Non-pigmented ciliary epithelial cell (primary cell): ENCODE measurements around the gene CSNK1D.

Experiments
- DNase-seq: peaks from one replicate; pipeline ENCODE4 v3.0.0-alpha.2; 2010; ENCODE audit warnings: low read depth

CSNK1D gene

GRCh38 chr17:82310877-82311276 is 37.4 kb upstream of the CSNK1D start:
- no peak for DNase-seq

GRCh38 chr17:82309656-82310570 is 36.4 kb upstream of the CSNK1D start:
- DNase-seq = no peak

- DNase-seq = no peak
These were observed 32.3 kb upstream of the CSNK1D start for GRCh38 chr17:82305727-82306300.

GRCh38 chr17:82304826-82305726 is 31.6 kb upstream of the CSNK1D start:
- DNase-seq = no peak

DNA sequence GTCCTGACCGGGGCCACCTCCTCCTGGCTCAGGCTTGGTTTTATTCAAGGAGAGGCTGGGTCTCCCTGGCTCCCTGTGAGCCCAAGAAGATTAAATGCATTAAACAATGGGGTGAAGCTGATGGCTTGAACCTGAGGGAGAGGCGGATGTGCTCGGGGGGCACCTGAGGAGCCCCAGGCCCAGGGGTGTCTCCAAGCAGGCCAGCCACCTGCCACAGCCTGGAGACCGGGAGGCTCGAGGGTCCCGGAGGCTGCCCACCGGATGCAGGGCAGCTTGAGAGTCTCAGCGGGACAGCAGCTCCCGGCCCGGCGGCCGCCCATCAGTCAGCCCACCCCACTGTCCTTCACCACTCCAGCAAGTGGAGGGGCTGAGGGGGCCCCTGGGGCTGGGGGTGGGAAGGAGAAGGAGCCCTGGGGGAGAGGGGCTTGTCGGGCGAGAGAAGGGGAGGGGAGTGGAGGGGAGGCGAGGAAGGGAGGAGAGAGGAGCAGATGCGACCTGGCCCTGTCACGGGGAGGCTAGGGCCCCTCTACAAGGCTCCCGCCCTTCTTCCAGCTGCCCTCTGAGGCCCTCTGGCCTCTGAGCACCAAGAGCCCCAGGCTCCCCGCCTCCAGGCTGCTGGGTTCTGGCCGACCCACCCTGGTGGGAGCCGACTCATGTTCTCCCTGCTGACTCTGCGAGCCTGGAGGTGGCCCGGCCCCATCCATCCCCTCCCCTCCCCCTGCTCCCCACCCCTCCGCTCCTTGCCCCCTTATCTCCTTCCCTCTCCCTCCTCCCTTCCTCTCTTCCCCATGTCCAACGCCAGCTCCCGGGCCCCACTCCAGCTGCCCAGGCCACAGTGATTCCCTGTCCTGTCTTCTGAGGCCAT is 30.7 kb upstream of the CSNK1D start:
- no peak for DNase-seq

DNA sequence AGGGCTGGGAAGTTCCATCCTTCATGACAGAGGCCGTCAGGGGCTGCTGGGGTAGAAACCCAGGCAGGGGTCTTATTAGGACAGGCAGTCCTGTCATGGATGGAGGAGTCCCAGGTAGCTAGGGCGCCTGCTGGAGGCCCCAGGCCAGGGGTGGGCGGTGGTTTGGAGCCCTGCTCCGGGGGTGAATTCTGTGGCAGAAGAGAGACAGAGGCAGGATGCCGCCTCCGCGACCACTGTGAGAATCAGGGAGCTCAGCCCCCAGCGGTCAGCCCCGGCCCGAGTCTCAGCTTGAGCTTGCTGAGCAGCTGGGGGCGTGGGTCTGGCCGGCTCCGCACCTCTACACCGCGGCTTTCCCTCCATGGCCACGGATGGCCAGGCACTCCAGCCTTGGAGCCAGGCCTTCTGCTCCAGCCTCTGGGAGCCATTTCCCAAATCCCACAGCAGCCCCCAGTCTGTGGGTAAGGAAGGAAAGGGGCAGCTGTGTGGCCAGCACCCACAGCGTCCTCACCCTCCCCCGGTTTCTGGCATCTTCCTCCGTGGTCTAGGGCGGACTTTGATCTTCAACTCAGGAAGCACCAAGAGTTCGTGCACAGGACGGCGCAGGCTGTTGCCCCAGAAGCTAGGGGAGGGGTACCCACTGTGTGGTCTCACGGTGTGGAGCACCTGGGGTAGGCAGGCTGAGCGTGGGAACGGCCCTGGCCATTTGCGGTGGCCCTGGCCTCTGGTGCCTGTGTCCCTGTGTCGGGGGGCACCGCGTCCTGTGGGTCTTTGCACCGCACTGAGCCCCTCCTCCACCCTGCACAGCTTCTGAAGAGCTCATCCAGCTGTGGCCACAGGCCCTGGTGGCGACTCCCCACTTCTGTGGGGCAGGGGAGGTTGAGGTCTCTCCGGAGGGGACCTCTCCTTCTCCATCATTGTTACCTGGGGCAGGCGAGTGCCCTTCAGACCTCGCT is 29.8 kb upstream of the CSNK1D start:
- no peak for DNase-seq

DNA sequence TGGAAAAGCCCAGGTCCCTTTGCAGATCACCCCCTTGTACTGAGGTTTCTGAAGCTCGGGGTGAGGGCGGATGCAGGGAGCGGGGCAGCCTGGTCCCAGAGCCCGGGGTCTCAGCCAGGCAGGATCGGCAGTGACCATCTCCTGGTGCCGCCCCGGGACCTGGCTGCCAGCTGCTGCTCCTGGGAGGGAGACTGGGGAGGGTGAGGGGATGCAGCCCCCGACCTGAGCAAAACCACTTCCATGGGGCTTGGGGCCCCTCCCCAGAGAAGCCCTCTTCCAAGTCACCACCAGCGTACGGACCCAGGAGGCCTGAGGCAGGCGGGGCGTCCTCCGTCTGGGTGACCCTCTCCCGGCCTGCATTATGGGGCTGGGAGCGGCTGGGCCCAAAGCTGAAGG is 29.1 kb upstream of the CSNK1D start:
- no peak for DNase-seq

DNA sequence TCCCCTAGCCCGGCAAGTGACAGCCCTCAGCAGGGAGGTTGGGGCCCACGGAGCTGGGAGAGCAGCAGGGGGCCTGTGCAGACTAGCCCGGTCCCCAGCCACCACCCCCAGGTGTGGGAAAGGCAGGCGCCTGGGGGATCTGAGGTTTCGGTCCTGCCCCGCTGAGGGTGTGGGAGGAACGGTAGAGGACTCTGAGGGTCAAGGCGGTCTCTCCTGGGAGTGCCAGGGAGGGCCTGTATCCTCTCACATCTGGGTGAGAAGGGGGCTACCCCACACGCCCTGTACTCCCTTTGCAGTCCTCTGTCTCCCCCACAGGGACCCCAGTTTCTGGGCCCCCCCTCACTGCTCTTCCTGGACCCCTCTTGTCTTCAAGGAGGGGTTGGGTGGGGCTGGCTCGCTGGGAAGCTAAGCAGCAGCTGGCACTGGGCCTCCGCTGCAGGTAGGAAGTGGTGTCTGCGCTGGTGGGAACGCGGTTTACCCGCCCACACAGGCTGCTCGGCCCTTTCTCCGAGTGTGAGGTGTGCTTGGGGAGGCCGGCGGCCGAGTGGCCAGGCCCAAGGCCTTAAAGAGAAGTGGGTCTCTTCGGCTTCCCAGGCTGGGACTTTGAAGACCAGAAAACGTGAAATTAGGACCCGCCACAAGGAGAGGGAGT is 28.5 kb upstream of the CSNK1D start:
- DNase-seq = no peak

- DNase-seq = no peak
These were observed 27.9 kb upstream of the CSNK1D start for GRCh38 chr17:82301300-82301915.

- no peak for DNase-seq
These were observed 27.3 kb upstream of the CSNK1D start for GRCh38 chr17:82300707-82301270.

- no peak for DNase-seq
These were observed 26.7 kb upstream of the CSNK1D start for GRCh38 chr17:82300228-82300627.

DNA sequence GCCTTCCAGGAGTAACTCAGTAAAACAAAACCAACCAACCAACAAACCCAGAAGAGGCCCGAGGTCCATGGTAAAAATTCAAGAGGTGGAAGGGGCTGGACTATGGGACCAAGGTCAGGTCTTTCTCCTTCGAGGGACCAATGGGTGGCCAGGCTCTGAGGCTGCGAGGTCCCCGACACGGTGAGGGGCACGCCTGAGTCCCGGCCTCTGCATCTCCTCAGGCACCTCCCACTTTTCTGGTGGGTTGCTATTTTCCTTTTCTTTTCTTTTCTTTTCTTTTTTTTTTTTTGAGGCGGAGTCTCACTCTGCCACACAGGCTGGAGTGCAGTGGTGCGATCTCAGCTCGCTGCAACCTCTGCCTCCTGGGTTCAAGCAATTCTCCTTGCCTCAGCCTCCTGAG is 26.0 kb upstream of the CSNK1D start:
- no peak for DNase-seq

DNA sequence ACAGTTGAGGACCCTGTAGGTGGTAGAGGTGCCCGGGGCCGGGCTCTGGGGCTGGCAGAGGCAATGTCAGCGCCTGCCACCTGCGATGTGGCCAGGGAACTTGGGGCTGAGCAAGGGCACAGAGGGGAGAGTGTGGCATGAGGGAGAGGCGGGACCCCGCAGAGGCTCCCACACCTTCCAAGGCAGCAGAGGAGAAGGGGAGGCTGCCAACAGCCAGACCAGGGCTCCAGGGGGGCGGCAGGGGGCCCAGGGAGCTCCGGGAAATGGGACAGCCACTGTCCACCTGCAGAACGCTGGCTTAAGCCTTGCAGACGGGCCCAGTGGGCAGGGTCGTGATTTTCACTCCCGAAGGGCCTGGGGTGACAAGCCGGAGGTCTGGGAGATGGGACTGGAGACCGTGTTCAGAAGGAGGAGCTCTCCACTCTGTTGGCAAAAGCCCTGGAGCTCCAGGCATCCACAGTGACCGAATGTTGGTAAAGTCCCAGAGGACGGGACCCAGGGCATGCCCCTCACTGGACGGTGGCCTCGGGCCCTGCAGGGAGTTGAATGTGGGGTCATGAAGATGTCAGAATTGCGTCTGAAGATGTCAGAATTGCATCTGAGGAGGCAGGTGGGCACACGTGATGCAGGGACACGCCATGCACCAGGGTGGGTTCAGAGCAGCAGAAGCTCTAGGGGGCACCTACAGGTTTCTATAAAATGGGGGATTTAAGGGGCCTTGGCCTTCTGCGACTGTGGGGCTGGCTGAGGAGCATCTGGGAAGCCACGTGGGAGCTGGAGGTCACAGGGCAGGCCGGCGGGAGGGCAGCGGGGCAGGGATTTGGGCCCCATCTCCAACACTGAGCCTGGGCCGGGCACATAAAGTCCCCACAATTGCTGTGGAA is 25.3 kb upstream of the CSNK1D start:
- DNase-seq = no peak

GRCh38 chr17:82297714-82298537 is 24.4 kb upstream of the CSNK1D start:
- DNase-seq = peak; percentile 76

DNA sequence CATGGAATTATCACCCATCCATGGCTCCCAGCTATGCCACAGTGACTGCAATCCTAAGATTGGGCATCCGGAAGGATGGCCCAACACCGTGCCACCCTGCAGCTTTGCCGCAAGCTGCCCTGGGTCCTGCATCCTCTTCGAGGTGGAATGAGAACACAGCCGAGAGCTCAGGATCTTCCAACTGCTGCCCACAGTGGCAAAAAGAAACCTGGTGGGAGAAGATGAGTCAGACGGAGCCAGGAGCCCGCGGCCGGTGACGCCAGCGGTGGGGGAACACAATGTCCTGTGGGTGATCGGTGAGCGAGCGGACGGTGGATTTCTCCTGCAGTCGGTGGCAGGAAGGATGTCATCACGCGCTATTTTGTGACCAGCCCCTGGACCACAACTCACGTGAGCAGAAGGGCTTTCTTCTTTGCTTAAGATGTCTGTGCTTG is 23.8 kb upstream of the CSNK1D start:
- DNase-seq = peak; percentile 81

DNA sequence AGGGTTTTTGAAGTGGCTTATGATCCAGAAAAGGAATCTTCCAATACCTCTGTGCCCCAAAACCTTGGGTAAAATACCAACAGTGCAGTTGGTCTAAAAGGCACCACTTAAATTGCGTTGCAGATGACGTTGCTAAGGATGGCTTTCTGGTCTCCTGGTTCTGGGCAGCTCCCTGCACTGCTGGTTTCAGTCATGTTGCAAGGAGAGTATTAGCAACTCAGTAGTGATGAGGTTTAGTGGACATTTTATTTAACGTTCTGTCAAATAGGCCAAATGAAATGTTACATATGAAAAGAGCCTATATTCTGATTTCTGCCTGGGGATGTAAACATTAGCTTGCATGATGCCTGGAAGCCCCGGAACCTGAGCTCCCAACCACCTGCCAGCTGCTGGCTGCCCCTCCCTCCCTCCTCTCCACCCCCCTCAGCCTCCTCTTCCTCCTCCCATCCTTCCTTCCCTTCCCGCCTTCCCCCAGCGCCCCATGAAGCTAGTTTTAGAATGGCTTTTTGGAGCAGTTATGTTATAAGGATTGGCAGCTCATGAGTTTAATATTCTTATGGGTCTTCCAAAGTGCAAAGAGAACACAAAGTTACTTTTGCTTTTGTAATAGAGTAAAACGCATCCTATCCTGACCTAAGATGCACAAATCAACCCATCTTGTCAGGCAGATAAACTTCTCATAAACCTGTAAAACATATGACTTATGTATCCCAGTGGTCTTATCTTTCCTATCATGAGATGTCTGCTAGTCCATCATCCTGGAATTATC is 23.2 kb upstream of the CSNK1D start:
- no peak for DNase-seq

- DNase-seq = no peak
These were observed 21.9 kb upstream of the CSNK1D start for GRCh38 chr17:82295472-82295814.
